Lower leg skin (tissue), 4 donors: ENCODE data around the gene ADGRG3. TPM values are rescaled to one million over a fixed set of nuclear protein-coding genes. Genes with fewer than 3 reads are reported as not detected.
A peak's percentile ranks its signal among the peaks of the same experiment; 100 is the strongest.

Experiments
- DNase-seq, 2 donors: peaks; one replicate each; pipeline ENCODE4 v3.0.0-alpha.2; 2019; ENCODE audit warnings: low spot score in 2 of 2
- H3K4me3 ChIP-seq: fragments of 200-600 bp; sonication (generic); 2 replicates; pipeline ENCODE4 v1.5.1; 2017; ENCODE audit warnings: mild to moderate bottlenecking, low read depth; ENCODE audit not compliant: poor library complexity, severe bottlenecking
- POLR2A ChIP-seq, 2 donors: fragments of 450-650 bp; IDR thresholded peaks; one replicate each; pipeline ENCODE4 v1.6.1; 2016 to 2017; ENCODE audit warnings: antibody characterized with exemption in 2 of 2, mild to moderate bottlenecking in 1 of 2, moderate library complexity in 1 of 2
- WGBS, 2 donors: methylation state at CpG; one replicate each; pipeline ENCODE4 v1.1.5; 2018; 5-methylcytosine and 5-hydroxymethylcytosine counted together
- intact Hi-C: fragments of 100-400 bp; cut with DNase I; formaldehyde crosslinking; loops from one replicate; pipeline ENCODE4 v1.15.0; 2023; ENCODE audit warnings: low total_unique reads
- total RNA-seq, 4 donors: library from RNA; depleted of rRNA; stranded (reverse); fragments of >200 nt; gene quantifications; one replicate each; pipeline ENCODE4 v1.1.0, GENCODE V29; 2016
- TF ChIP-seq, protein P1 (sequence below), 3 donors: fragments of 450-650 bp; IDR thresholded peaks; one replicate each; pipeline ENCODE4 v1.5.1; 2016; ENCODE audit warnings: antibody characterized with exemption in 3 of 3, mild to moderate bottlenecking in 3 of 3, moderate library complexity in 2 of 3

The ADGRG3 gene
- total RNA-seq, 4 donors from 2014 or later: 0.25 to 7.3 (median 1.1) TPM

- H3K4me3 ChIP-seq: no peak overlapping the region
- TF ChIP-seq, protein P1, sequence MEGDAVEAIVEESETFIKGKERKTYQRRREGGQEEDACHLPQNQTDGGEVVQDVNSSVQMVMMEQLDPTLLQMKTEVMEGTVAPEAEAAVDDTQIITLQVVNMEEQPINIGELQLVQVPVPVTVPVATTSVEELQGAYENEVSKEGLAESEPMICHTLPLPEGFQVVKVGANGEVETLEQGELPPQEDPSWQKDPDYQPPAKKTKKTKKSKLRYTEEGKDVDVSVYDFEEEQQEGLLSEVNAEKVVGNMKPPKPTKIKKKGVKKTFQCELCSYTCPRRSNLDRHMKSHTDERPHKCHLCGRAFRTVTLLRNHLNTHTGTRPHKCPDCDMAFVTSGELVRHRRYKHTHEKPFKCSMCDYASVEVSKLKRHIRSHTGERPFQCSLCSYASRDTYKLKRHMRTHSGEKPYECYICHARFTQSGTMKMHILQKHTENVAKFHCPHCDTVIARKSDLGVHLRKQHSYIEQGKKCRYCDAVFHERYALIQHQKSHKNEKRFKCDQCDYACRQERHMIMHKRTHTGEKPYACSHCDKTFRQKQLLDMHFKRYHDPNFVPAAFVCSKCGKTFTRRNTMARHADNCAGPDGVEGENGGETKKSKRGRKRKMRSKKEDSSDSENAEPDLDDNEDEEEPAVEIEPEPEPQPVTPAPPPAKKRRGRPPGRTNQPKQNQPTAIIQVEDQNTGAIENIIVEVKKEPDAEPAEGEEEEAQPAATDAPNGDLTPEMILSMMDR (IDR thresholded peaks at IDR 0.05): no peak
- TF ChIP-seq POLR2A (IDR thresholded peaks at IDR 0.05): no peak
- no peak for DNase-seq
- intact Hi-C loops: no loop called here
- 67 to 82% methylated on average over 4 of the region's 4 CpGs for WGBS, 2 donors
These were observed 25.4 kb downstream of the ADGRG3 start for GRCh38 chr16:57693550-57693949.

DNA sequence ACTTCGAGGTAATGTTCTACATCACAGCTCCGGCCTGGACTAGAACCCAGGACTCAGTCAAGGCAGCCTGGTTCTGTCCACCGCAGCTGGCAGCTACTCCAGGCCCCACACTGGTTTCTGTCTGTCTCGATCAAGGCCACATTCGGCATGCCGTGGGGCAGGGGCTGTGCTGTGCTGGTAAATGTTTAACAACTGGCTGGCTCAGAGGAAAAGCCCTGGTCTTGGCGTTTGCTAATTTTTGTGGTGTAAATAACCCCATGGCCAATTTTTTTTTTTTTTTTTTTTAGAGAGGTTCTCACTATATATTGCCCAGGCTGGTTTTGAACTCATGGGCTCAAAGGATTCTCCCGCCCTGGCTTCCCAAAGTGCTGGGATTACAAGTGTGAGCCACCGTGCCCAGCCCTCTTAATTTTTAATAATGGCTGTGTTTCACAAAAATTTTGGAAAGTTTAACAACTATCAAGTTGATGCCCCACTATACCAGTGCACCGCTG, 26.2 kb downstream of the ADGRG3 start:
- no peak overlapping the region for H3K4me3 ChIP-seq
- DNase-seq: peak in 1 of 2 donors; percentile 67
- no peak for TF ChIP-seq POLR2A (IDR thresholded peaks at IDR 0.05)
- TF ChIP-seq, protein P1 (IDR thresholded peaks at IDR 0.05): no peak
- intact Hi-C loops: no loop called here
- WGBS, 2 donors: 64 to 68% methylated on average over 10 of the region's 10 CpGs

DNA sequence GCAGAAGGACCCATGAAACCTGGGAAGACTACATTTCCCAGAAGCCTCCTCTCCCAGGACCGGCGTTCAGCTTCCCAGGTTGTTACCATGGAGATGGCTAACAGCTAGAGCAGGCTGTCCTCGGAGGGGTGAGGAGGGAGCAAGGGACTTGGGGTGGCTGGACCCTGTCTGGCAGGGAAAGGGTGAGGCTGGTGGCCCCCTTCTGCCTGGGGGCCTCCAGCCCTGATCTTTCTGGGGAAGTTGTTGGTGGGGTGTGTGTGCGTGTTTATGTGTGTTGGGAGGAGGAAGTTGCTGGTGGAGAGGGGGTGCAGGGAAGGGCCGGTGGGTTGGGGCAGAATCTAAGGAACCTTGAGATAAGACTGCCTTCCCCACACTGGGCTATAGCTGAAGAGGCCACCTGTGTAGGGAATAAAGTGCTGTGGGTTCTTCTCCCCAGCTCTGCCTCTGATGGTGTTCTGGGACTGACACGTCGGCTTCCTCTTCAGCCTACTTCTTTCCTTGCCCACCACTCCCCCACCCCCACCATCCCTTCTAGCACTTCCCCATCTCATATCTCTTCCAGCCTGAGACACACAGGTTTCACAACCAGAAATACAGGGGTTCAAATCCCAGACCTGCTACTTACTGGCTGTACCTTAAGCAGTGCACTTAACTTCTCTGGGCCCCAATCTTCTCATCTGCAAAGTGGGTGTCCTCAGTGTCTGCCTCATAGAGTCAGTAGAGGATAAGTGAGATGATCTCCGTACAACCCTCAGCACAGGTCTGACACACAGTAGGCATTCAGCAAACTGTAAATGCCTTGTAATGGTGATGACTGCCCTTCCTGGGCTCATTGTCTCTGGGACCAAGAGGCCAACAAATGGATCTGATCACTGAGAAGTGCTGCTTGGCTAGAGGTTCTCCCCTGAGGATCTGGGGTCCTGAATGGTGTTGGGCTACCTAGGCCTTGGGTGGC, 26.9 kb downstream of the ADGRG3 start, which contains the start of gene DRC7:
DRC7 (plus strand) TSS at position 82 of the 955 bp plus-strand sequence. CDS start 3,144 bp downstream, outside the sequence.
- no peak within 1 kb of the TSS for H3K4me3 ChIP-seq
- 44 to 46% methylated on average over 8 of the region's 8 CpGs for WGBS, 2 donors

GRCh38 chr16:57695680-57696069, 27.6 kb downstream of the ADGRG3 start:
- H3K4me3 ChIP-seq: no peak overlapping the region
- intact Hi-C loops: no loop called here
- peak in 1 of 2 donors; percentile 65 for DNase-seq
- WGBS, 2 donors: 70 to 73% methylated on average over 5 of the region's 5 CpGs
- no peak for TF ChIP-seq POLR2A (IDR thresholded peaks at IDR 0.05)
- TF ChIP-seq, protein P1 (IDR thresholded peaks at IDR 0.05): no peak

More for the DNA sequence above, 26.9 kb downstream of the ADGRG3 start, which contains the start of gene DRC7:
- intact Hi-C loops: no loop called here
- no peak for TF ChIP-seq POLR2A (IDR thresholded peaks at IDR 0.05)
- TF ChIP-seq, protein P1 (IDR thresholded peaks at IDR 0.05): no peak
- DNase-seq: peak; percentile 30 to 77

DNA sequence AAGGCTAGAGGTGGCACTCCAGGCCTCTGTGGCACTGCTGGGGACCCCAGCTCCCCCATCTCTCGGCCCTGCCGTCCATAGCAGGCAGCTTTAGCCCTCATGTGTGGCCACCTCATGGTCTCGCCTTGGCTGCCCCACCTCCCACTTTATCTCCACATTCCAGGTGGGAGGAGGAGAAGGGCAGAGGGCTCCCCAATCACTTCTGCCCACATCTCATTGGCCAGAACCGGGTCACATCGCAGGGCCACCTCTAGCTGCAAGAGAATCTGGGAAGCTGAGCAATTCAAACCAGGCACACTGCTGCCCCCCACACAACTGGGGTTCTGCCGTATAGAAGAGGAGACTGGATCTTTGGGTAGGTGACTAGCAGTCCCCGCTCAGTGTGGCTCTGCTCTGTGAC, 28.1 kb downstream of the ADGRG3 start:
- 68 to 82% methylated on average over 7 of the region's 7 CpGs for WGBS, 2 donors
- no peak overlapping the region for H3K4me3 ChIP-seq
- TF ChIP-seq POLR2A (IDR thresholded peaks at IDR 0.05): no peak
- TF ChIP-seq, protein P1 (IDR thresholded peaks at IDR 0.05): no peak
- peak in 1 of 2 donors; percentile 56 for DNase-seq
- intact Hi-C loops: no loop called here
